ENCODE data around the gene EYA2. TPM values are rescaled to one million over a fixed set of nuclear protein-coding genes. Genes with fewer than 3 reads are reported as not detected.

The EYA2 gene
- total RNA-seq, 4 donors from 2014 or later: 0.60 to 4.0 (median 0.99) TPM

- intact Hi-C loops (cut with DNase I; ENCODE audit: low total_unique reads) (no loop called here), in situ Hi-C loops (cut with MboI; ENCODE audit: low sequenced_read_pairs in 4 of 4) (no loop called here)
- Histone ChIP-seq H3K4me3 (no peak overlapping the region), H3K27me3 (no peaks in the 10 kb centered on the region), H3K27ac (no peak overlapping the region), H3K4me1 (no peaks in the 10 kb centered on the region), H3K9me3 (no peaks in the 10 kb centered on the region), H3K36me3 (no peaks in the 10 kb centered on the region)
- ATAC-seq (no peak), DNase-seq (no peak)
- TF ChIP-seq CTCF (IDR thresholded peaks at IDR 0.05 in 4 of 5, conservative IDR thresholded peaks at IDR 0.05 in 1 of 5): no peak
- TF ChIP-seq POLR2A (IDR thresholded peaks at IDR 0.05): no peak
These were observed 73.0 kb downstream of the EYA2 start for GRCh38 chr20:46967646-46968045.

GRCh38 chr20:46970937-46971630, 76.4 kb downstream of the EYA2 start:
- H3K36me3 ChIP-seq: no peaks in the 10 kb centered on the region
- TF ChIP-seq CTCF (IDR thresholded peaks at IDR 0.05 in 4 of 5, conservative IDR thresholded peaks at IDR 0.05 in 1 of 5): no peak
- TF ChIP-seq POLR2A (IDR thresholded peaks at IDR 0.05): no peak
- H3K4me3 ChIP-seq: no peak overlapping the region
- ATAC-seq (no peak), DNase-seq (no peak)
- H3K4me1 ChIP-seq: no peaks in the 10 kb centered on the region
- H3K27me3 ChIP-seq: no peaks in the 10 kb centered on the region
- intact Hi-C loops (cut with DNase I; ENCODE audit: low total_unique reads): loop anchor here (10.0 kb wide), 1 partner anchor 56 kb away; no protein-coding TSS in a partner anchor
- H3K9me3 ChIP-seq: no peaks in the 10 kb centered on the region
- in situ Hi-C loops (cut with MboI; ENCODE audit: low sequenced_read_pairs in 4 of 4): no loop called here
- H3K27ac ChIP-seq: no peak overlapping the region

- no peak for ATAC-seq
- TF ChIP-seq CTCF (IDR thresholded peaks at IDR 0.05 in 4 of 5, conservative IDR thresholded peaks at IDR 0.05 in 1 of 5): no peak
- no peak for TF ChIP-seq POLR2A (IDR thresholded peaks at IDR 0.05)
These were observed 79.1 kb downstream of the EYA2 start for GRCh38 chr20:46973766-46974165.

GRCh38 chr20:46974669-46975434, 80.2 kb downstream of the EYA2 start:
- no peaks in the 10 kb centered on the region for H3K36me3 ChIP-seq
- no peak for ATAC-seq
- in situ Hi-C loops (cut with MboI; ENCODE audit: low sequenced_read_pairs in 4 of 4) (no loop called here), intact Hi-C loops (cut with DNase I; ENCODE audit: low total_unique reads) (loop anchor here (10.0 kb wide), 1 partner anchor 60 kb away; no protein-coding TSS in a partner anchor)
- DNase-seq: no peak
- H3K27ac ChIP-seq: no peak overlapping the region
- H3K9me3 ChIP-seq: no peaks in the 10 kb centered on the region
- no peaks in the 10 kb centered on the region for H3K27me3 ChIP-seq
- H3K4me3 ChIP-seq: no peak overlapping the region
- no peaks in the 10 kb centered on the region for H3K4me1 ChIP-seq
- TF ChIP-seq CTCF (IDR thresholded peaks at IDR 0.05 in 4 of 5, conservative IDR thresholded peaks at IDR 0.05 in 1 of 5) (no peak), POLR2A (IDR thresholded peaks at IDR 0.05) (no peak)

More at GRCh38 chr20:46973766-46974165, 79.1 kb downstream of the EYA2 start:
- DNase-seq: no peak
- in situ Hi-C loops (cut with MboI; ENCODE audit: low sequenced_read_pairs in 4 of 4): no loop called here
- H3K36me3 ChIP-seq: no peaks in the 10 kb centered on the region
- intact Hi-C loops (cut with DNase I; ENCODE audit: low total_unique reads): loop anchor here (10.0 kb wide), 1 partner anchor 59 kb away; no protein-coding TSS in a partner anchor
- H3K9me3 ChIP-seq: no peaks in the 10 kb centered on the region
- no peaks in the 10 kb centered on the region for H3K4me1 ChIP-seq
- H3K27me3 ChIP-seq: no peaks in the 10 kb centered on the region
- no peak overlapping the region for H3K4me3 ChIP-seq
- H3K27ac ChIP-seq: no peak overlapping the region
